Stimulated activated CD4-positive, alpha-beta T cell treated with anti-CD3 and anti-CD28 coated beads, Interleukin-12 subunit alpha, Interleukin-12 subunit beta, amount 100 ng/mL, for 24 hours (primary cell): ENCODE measurements around the gene OLR1.
"Not testable (repeated sequence)": the region's sequence is repeated elsewhere in the genome, so short reads cannot be mapped to it uniquely, and the experiment has no call there.

Experiments
- DNase-seq, 2 experiments: peaks; one replicate each; pipeline ENCODE4 v3.0.0-alpha.2; 2020; ENCODE audit warnings: low read depth in 2 of 2

Gene OLR1

DNA sequence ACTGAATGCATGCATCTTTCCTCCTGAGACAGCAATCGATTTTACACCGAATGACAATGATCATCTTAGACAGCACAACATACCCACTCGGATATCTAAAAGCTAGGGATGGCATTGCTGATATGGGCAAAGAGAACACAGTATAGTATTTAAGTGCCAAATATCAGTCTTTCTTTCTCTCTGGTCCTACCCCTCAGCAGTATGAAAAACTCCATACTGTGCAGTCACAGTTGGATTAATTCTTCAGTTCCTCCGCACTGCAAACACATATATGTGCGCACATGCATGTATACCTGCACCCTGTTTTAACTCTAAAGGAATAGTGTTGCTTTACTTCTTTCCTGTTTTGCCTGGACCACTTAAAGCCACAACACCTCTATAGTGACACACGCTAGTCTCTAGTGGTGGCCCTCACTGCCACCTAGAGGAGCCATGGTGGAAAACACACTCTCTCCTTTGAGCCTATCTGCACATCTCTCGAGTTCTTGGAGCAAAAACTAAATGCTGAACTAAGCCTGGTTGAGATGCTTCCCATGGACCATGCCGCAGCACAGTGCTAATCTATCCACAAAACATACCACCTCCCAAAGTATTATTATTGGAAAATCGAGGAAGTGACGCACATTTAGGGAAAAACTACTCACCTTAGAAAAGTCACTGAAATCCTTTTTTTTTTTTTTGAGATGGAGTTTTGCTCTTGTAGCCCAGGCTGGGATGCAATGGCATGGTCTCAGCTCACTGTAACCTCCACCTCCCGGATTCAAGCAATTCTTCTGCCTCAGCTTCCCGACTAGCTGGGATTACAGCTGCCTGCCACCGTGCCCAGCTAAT is 18.8 kb upstream of the OLR1 start:
- peak; percentile 16 to 34 for DNase-seq

- DNase-seq, result no peak
Observed at GRCh38 chr12:10189653-10190052, 17.7 kb upstream of the OLR1 start.

DNA sequence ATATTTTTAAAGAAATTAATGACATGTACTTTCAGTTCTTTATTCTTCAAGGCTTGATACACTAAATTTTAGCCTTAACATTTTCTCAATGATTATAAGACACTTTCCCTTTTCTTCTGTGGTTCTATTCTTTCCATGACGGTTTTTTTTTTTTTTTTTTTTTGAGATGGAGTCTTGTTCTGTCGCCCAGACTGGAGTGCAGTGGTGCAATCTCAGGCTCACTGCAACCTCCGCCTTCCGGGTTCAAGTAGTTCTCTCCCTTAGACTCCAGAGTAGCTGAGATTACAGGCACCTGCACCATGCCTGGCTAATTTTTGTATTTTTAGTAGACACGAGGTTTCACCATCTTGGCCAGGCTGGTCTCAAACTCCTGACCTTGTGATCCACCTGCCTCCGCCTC is 15.0 kb upstream of the OLR1 start:
- not testable (repeated sequence) for DNase-seq

DNA sequence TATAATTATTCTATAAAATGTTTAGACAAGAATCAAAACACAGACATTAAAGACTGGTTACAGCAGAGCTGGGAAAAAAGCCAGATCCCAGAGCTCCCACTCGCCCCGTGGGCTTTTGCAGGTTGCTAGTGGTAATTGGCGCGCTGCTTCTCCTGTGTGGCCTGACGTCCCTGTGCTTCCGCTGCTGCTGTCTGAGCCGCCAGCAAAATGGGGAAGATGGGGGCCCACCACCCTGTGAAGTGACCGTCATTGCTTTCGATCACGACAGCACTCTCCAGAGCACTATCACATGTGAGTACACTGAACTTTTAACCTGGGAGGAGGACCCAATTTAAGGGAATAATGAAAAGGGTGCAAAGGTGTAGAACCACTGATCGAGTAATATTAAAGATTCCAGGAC is 14.4 kb upstream of the OLR1 start:
- DNase-seq, result no peak

GRCh38 chr12:10184261-10184843 is 12.4 kb upstream of the OLR1 start:
- DNase-seq, result no peak

DNA sequence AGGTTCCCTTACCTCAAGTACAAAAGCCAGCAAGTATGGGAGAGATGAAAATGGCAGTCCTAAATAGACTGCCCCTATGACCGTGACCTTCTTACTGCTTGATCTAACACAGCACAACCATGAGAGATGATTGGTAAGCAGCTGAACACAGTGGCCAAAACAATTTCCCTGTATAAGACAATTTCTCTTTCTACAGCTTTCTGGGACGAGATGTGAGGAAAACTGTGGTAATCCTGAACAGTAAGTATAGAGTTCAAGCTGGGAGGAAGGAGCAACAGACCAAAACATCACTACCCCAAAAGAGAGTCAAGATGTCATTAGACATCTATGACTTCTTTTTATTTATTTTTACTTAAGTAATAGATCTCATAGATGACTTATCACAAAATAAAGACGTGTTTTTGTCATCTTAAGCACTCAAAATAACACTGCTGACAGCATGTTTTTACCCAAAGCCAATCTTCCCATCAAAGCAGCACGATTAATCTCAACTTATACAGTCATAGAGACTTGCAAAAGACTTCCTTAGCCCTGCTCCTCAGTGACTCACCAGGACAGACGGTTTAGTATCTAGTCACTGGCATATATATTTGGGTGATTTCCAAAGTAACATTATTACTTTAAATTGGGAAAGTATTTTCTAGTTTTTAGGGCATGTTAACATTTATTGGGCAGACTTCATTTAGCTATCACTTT is 10.6 kb upstream of the OLR1 start:
- no peak for DNase-seq

- DNase-seq, result no peak
Observed at GRCh38 chr12:10179776-10180181, 7.8 kb upstream of the OLR1 start.

- no peak for DNase-seq
Observed at GRCh38 chr12:10178821-10179220, 6.9 kb upstream of the OLR1 start, which contains the start of gene TMEM52B. Gene TMEM52B (plus strand): TSS chr12:10179032. CDS start chr12:10179575, 543 bp downstream.

GRCh38 chr12:10175846-10176636 is 4.1 kb upstream of the OLR1 start:
- no peak for DNase-seq

- DNase-seq, result no peak
Observed at GRCh38 chr12:10174986-10175614, 3.2 kb upstream of the OLR1 start.

DNA sequence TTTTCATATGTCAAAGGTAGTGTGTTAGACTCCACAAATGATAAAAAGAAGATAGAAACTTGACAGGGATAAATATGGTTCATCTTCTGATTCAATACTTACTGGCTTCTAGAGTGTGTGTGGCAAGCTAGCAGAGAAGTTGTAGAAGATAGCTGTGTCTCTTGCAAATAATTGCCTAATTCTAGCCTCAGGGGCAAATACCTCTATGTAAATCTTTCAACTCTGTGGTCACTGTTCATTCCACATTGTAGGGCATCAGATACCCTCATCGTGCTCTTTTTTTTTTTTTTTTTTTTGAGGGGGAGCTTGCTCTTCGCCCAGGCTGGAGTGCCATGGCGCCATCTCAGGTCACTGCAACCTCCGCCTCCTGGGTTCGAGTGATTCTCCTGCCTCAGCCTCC is 1.7 kb downstream of the OLR1 start:
- no peak for DNase-seq

DNA sequence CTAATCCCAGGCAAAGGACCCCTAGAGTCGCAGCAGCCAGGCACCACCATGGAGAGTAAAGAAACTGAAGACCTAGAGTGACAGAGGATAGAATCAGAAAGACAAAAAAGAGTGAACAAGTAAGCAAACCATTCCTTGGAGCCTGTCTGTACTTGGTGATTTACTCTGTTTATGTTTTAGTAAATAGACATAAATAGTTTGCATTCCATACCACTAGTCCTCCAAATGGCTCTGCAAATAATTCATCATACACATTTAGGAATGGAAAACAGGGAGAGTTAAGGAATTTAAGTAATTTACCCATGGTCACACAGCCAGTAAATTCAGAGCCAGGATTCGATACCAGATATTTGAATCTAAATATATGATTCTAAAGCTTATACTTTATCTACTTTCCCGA is 2.8 kb downstream of the OLR1 start:
- no peak for DNase-seq

DNA sequence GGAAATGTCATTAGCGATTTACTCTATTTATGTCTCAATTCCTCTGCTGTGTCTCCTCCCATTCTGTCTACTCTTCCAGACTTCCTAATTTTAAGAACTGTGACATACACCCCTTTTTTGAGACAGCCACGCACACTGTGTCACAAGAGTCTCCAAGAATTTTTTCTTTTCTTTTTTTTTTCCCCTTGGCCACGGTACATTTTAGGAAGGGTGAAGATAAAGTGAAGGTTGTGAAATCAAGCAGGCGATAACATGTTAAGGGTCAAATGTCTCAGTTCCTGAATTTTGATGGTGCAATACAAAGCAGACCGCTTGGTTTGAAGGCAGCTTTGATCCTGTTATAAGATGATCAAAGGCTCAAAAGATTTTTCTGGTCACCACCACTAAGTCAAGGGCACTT is 4.3 kb downstream of the OLR1 start:
- DNase-seq, result no peak

DNA sequence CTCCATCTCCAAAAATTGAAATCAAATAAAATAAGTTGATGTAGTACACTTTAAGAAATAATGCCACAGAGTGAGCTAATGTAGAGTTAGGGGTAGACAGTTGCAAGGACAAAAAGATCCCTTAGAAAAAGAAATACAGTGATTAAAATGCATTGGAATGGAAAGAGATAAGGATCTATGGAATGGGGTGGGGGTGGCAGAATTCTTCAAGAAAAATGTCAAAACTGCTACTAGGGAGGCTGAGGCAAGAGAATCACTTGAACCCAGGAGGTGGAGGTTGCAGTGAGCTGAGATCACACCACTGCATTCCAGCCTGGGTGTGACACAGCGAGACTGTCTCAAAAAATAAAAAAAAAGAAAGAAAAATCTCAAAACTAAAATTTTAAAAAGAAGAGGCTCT is 6.5 kb downstream of the OLR1 start:
- no peak for DNase-seq

DNA sequence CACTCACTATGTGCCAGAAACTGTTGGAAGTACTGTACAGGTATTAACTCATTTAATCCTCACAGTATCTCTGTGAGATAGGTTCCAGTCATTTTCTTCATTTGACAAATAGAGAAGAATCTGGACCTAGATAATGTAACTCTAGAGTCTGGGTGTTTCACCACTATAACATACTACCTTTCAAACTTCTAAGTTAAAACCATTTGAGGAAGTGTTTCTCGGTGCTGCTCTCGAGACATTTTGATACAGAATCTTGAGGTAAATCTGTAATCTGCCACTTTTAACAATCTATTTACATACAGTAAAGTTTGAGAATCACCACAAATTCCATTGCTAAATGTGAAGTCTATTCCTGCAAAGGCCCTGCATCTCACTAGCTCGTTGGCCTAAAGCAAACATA is 8.8 kb downstream of the OLR1 start:
- DNase-seq, result no peak

- DNase-seq, result no peak
Observed at GRCh38 chr12:10160617-10161385, 11.1 kb downstream of the OLR1 start.

DNA sequence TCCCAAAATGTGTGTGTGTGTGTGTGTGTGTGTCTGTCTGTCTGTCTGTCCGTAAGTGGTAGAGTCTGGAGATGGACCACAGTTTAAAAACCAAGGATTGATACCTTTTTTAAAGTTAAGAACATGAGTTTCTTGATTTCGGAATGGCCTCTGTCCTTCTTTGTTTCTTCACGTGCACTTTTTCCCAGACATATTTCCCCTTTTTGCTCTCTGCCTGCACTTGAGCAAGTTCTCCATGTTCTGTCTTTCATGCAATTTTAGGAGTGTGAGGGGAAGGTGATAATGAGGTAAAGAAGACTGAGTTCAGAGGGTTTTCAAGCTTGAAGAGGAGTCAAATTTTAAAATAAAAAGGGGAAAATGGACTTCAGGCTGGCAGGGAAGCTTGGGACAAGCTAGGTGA is 12.7 kb downstream of the OLR1 start:
- no peak for DNase-seq

DNA sequence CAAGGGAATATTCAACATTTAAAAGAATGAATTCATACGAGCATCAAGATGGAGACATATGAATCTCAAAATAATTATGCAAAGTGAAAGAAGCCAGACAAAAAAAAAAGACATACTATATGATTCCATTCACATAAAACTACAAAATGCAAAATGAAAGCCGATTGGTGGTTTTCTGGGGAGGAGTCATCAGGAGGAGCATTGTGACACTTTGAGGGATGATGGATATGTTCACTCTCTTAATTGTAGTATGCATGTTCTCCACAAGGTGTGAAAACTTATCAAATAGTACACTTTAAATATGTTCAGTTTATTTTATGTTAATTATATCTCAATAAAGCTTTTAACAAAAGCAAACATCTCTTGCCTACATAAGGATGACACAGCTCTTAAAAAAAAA is 13.5 kb downstream of the OLR1 start:
- DNase-seq, result no peak

DNA sequence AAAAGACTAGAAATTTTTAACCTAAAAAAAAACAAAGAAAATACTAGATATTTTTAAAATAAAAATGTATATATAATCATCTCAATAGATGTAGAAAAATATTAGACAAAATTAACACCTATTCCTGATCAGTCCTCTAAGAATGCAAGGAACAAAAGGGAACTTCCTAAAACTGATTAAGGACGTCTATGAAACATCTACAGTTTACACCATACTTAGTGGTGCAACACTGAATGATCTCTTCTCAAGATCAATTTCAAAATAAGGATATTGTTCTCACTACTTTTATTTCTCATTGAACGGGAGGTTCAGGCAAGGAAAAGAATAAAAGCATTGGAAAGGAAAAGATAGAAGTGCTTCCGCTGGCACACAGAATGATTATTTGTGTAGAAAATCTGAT is 16.0 kb downstream of the OLR1 start:
- DNase-seq, result no peak

GRCh38 chr12:10154145-10154496 is 17.8 kb downstream of the OLR1 start:
- DNase-seq, result no peak
